Measurements from ENCODE around the gene OR52N5.

Gene OR52N5

GRCh38 chr11:5749836-5750235 is 33.3 kb downstream of the OR52N5 start:
- Mint-ChIP-seq H3K9me3 (no peaks in the 10 kb centered on the region), H3K4me1 (ENCODE audit: low read depth) (no peaks in the 10 kb centered on the region), H3K27ac (no peak overlapping the region), H3K4me3 (no peak overlapping the region), H3K27me3 (no peaks in the 10 kb centered on the region), H3K36me3 (ENCODE audit: low read depth) (no peaks in the 10 kb centered on the region)
- intact Hi-C loops (cut with micrococcal nuclease) = loop anchor here (10.0 kb wide), 1 partner anchor 45 kb away; the partner anchor contains the start of gene OR52N1

GRCh38 chr11:5746614-5747013 is 36.5 kb downstream of the OR52N5 start:
- no peaks in the 10 kb centered on the region for H3K36me3 Mint-ChIP-seq (ENCODE audit: low read depth)
- H3K4me3 Mint-ChIP-seq = no peak overlapping the region
- H3K4me1 Mint-ChIP-seq (ENCODE audit: low read depth) = no peaks in the 10 kb centered on the region
- no peak overlapping the region for H3K27ac Mint-ChIP-seq
- peaks cover 7% of the 10 kb centered on the region for H3K9me3 Mint-ChIP-seq
- no peaks in the 10 kb centered on the region for H3K27me3 Mint-ChIP-seq
- intact Hi-C loops (cut with micrococcal nuclease) = loop anchor here (10.0 kb wide), 1 partner anchor 48 kb away; the partner anchor contains the start of gene OR52N1

GRCh38 chr11:5738431-5738830 is 44.7 kb downstream of the OR52N5 start:
- no peaks in the 10 kb centered on the region for H3K27me3 Mint-ChIP-seq

GRCh38 chr11:5737670-5738392 is 45.3 kb downstream of the OR52N5 start:
- intact Hi-C loops (cut with micrococcal nuclease) = no loop called here
- Mint-ChIP-seq H3K9me3 (peaks cover 12% of the 10 kb centered on the region), H3K27ac (no peak overlapping the region)

More at GRCh38 chr11:5738431-5738830, 44.7 kb downstream of the OR52N5 start:
- Mint-ChIP-seq H3K4me3 (no peak overlapping the region), H3K36me3 (ENCODE audit: low read depth) (no peaks in the 10 kb centered on the region), H3K9me3 (peaks cover 12% of the 10 kb centered on the region), H3K27ac (no peak overlapping the region), H3K4me1 (ENCODE audit: low read depth) (no peaks in the 10 kb centered on the region)
- intact Hi-C loops (cut with micrococcal nuclease) = no loop called here

GRCh38 chr11:5737091-5737490 is 46.1 kb downstream of the OR52N5 start:
- Mint-ChIP-seq H3K4me1 (ENCODE audit: low read depth) (no peaks in the 10 kb centered on the region), H3K27me3 (no peaks in the 10 kb centered on the region), H3K36me3 (ENCODE audit: low read depth) (no peaks in the 10 kb centered on the region), H3K4me3 (no peak overlapping the region), H3K27ac (no peak overlapping the region), H3K9me3 (peaks cover 10% of the 10 kb centered on the region)
- intact Hi-C loops (cut with micrococcal nuclease) = no loop called here

More at GRCh38 chr11:5737670-5738392, 45.3 kb downstream of the OR52N5 start:
- H3K27me3 Mint-ChIP-seq = no peaks in the 10 kb centered on the region
- H3K36me3 Mint-ChIP-seq (ENCODE audit: low read depth) = no peaks in the 10 kb centered on the region
- H3K4me1 Mint-ChIP-seq (ENCODE audit: low read depth) = no peaks in the 10 kb centered on the region
- no peak overlapping the region for H3K4me3 Mint-ChIP-seq

GRCh38 chr11:5736396-5736795 is 46.8 kb downstream of the OR52N5 start, which contains the start of gene OR56B1:
OR56B1 (plus strand) TSS chr11:5736448; CDS start chr11:5736517, 69 bp downstream.
- no peaks in the 10 kb centered on the region for H3K36me3 Mint-ChIP-seq (ENCODE audit: low read depth)
- no peaks in the 10 kb centered on the region for H3K27me3 Mint-ChIP-seq
- intact Hi-C loops (cut with micrococcal nuclease) = no loop called here
- H3K4me1 Mint-ChIP-seq (ENCODE audit: low read depth) = no peaks in the 10 kb centered on the region
- no peak within 1 kb of the TSS for H3K4me3 Mint-ChIP-seq
- H3K9me3 Mint-ChIP-seq = peaks cover 3% of the 10 kb centered on the region
- H3K27ac Mint-ChIP-seq = no peak within 1 kb of the TSS

GRCh38 chr11:5727691-5728090 is 55.5 kb downstream of the OR52N5 start:
- H3K4me3 Mint-ChIP-seq = no peak overlapping the region
- H3K27ac Mint-ChIP-seq = no peak overlapping the region
- H3K9me3 Mint-ChIP-seq = no peaks in the 10 kb centered on the region
- H3K4me1 Mint-ChIP-seq (ENCODE audit: low read depth) = no peaks in the 10 kb centered on the region
- intact Hi-C loops (cut with micrococcal nuclease) = no loop called here
- no peaks in the 10 kb centered on the region for H3K36me3 Mint-ChIP-seq (ENCODE audit: low read depth)
- H3K27me3 Mint-ChIP-seq = no peaks in the 10 kb centered on the region

- H3K4me3 Mint-ChIP-seq = no peak overlapping the region
- intact Hi-C loops (cut with micrococcal nuclease) = no loop called here
- no peak overlapping the region for H3K27ac Mint-ChIP-seq
- no peaks in the 10 kb centered on the region for H3K36me3 Mint-ChIP-seq (ENCODE audit: low read depth)
- no peaks in the 10 kb centered on the region for H3K4me1 Mint-ChIP-seq (ENCODE audit: low read depth)
- no peaks in the 10 kb centered on the region for H3K27me3 Mint-ChIP-seq
- no peaks in the 10 kb centered on the region for H3K9me3 Mint-ChIP-seq
These were observed 56.8 kb downstream of the OR52N5 start for GRCh38 chr11:5726351-5726750.
